ENCODE data around the gene PHEX. TPM values are rescaled to one million over a fixed set of nuclear protein-coding genes. Genes with fewer than 3 reads are reported as not detected.

The PHEX gene
- total RNA-seq, 1 donor from 2014 or later = 4.2 TPM

GRCh38 chrX:22300130-22300529, 268.0 kb downstream of the PHEX start:
- no peaks in the 10 kb centered on the region for H3K9me3 ChIP-seq (ENCODE audit: control insufficient read depth in 3 of 3, low read length in 3 of 3)
- H3K27ac ChIP-seq (ENCODE audit: low read depth, low read length) = peak overlapping the region; percentile 73
- H3K4me1 ChIP-seq (ENCODE audit: control insufficient read depth in 3 of 3, insufficient read depth in 3 of 3, low read length in 3 of 3) = peaks cover 4 to 6% (median 6%) of the 10 kb centered on the region in 3 donors
- H3K36me3 ChIP-seq (ENCODE audit: control insufficient read depth in 3 of 3, insufficient read depth in 3 of 3, low read length in 3 of 3) = no peaks in the 10 kb centered on the region
- peak overlapping the region; percentile 4 to 35 (median 15) for H3K4me3 ChIP-seq (ENCODE audit: low read length in 3 of 3)
- peak overlapping the region; percentile 12 to 47 (median 32) for H3K9ac ChIP-seq (ENCODE audit: low read depth in 1 of 3, low read length in 3 of 3)
- no peaks in the 10 kb centered on the region for H3K27me3 ChIP-seq (ENCODE audit: control insufficient read depth in 3 of 3, insufficient read depth in 3 of 3, low read length in 3 of 3)

Other genes starting within 250 kb of the PHEX start
- 13.6 TPM for gene MBTPS2, start 192.7 kb upstream of the PHEX start, total RNA-seq
- gene YY2, start 176.3 kb upstream of the PHEX start, total RNA-seq = 1.6 TPM
- gene SMS, start 91.6 kb upstream of the PHEX start, total RNA-seq = 64.2 TPM
- not detected for gene CBLL2, start 240.6 kb downstream of the PHEX start, total RNA-seq

All from skeletal muscle tissue (tissue), 4 donors.